WERI-Rb-1 (cell line): Measurements from ENCODE around the gene DHX15.

Experiments used
- DNase-seq: peaks from one replicate; pipeline ENCODE4 v3.0.0-alpha.2; 2020
- H3K27ac ChIP-seq: fragments of 250-450 bp; sonication (Bioruptor Pico); 2 replicates; pipeline ENCODE4 v1.5.1; 2020; ENCODE audit warnings: mild to moderate bottlenecking, moderate library complexity
- H3K27me3 ChIP-seq: fragments of 250-450 bp; sonication (Bioruptor Pico); 2 replicates; pipeline ENCODE4 v1.5.1; 2021; ENCODE audit warnings: mild to moderate bottlenecking, low read depth, moderate library complexity; ENCODE audit not compliant: insufficient read depth, severe bottlenecking
- H3K36me3 ChIP-seq: fragments of 250-450 bp; sonication (Bioruptor Pico); 2 replicates; pipeline ENCODE4 v1.5.1; 2020; ENCODE audit warnings: mild to moderate bottlenecking, moderate library complexity
- H3K4me3 ChIP-seq: 2 replicates; pipeline ENCODE4 v1.5.1; 2011; ENCODE audit warnings: low read depth, mild to moderate bottlenecking, control low read depth, low read length
- H3K9me3 ChIP-seq: fragments of 250-450 bp; sonication (Bioruptor Pico); 2 replicates; pipeline ENCODE4 v1.5.1; 2021; ENCODE audit warnings: mild to moderate bottlenecking, moderate library complexity; ENCODE audit not compliant: severe bottlenecking
- TF ChIP-seq, protein P1 (sequence below): IDR thresholded peaks from 2 replicates; pipeline ENCODE4 v1.5.1; 2011; ENCODE audit warnings: low read depth, mild to moderate bottlenecking, control low read depth, inconsistent platforms, low read length

Gene DHX15

DNA sequence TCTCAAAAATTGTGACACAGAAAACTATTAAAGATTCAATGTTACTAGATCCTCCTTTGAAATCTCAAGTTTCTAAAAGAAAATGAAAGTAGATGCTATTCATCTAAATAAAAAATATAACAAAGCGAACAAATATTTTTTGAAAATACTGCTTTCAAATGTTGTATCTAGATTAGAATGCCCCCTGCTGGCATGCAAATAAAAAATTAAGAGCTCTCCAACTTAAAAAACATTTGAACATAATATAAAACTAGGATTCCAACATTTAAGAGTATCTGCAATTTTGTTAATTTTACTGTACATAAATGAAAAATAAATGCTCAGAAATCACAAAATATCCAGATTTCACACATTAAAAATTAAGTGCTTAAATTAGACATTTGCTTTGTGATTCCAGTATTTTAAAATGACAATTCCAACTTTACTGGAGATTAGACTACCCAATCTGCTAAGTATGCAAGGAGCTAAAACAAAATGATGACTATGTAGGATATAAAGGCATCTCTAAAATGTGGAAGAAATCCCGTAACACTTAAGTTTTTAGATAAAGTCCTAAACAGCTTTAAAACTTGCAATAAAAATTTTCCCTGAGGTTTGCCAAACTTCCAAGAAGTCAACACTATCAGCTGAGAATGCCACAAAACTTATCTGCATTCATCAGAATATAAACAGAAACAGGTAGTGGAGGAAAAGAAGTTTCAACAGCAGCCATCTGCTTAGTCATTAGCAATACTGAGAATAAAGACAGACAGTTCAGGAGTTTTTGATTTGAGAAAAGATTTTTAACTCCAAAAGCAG is 32.7 kb downstream of the DHX15 start:
- Histone ChIP-seq H3K4me3 (no peak overlapping the region), H3K36me3 (peaks cover 80% of the 10 kb centered on the region), H3K9me3 (no peaks in the 10 kb centered on the region), H3K27ac (no peak overlapping the region), H3K27me3 (no peaks in the 10 kb centered on the region)
- TF ChIP-seq, protein P1, sequence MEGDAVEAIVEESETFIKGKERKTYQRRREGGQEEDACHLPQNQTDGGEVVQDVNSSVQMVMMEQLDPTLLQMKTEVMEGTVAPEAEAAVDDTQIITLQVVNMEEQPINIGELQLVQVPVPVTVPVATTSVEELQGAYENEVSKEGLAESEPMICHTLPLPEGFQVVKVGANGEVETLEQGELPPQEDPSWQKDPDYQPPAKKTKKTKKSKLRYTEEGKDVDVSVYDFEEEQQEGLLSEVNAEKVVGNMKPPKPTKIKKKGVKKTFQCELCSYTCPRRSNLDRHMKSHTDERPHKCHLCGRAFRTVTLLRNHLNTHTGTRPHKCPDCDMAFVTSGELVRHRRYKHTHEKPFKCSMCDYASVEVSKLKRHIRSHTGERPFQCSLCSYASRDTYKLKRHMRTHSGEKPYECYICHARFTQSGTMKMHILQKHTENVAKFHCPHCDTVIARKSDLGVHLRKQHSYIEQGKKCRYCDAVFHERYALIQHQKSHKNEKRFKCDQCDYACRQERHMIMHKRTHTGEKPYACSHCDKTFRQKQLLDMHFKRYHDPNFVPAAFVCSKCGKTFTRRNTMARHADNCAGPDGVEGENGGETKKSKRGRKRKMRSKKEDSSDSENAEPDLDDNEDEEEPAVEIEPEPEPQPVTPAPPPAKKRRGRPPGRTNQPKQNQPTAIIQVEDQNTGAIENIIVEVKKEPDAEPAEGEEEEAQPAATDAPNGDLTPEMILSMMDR = no peak
- no peak for DNase-seq

DNA sequence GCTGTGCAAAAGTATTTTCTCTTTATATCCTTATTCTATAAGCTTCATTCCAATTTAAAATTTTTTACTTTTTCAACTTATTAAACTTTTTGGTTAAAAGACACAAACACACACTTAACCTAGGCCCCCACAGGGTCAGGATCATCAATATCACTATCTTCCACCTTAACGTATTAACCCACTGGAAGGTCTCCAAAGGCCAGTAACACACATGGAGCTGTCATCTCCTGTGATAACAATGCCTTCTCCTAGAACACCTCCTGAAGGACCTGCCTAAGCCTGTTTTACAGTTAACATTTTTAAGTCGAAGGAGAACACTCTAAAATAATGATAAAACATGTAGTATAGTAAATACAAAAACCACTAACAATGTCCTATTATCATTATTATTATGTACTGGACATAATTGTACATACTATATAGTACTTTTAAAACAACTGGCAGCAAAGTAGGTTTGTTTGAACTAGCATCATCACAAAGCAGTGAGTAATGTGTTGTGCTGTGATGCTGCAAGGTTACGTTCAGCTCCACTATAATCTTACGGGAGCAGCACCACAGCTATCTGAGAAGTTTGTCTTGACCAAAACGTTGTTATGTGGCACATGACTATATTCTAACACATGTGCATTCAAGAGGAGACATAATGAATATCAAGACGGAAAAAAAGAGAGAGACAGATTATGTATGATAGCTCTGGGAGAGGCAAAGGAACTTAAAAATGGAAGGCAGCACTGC is 33.7 kb downstream of the DHX15 start:
- Histone ChIP-seq H3K27me3 (no peaks in the 10 kb centered on the region), H3K4me3 (no peak overlapping the region), H3K27ac (no peak overlapping the region), H3K9me3 (no peaks in the 10 kb centered on the region), H3K36me3 (peaks cover 82% of the 10 kb centered on the region)
- TF ChIP-seq, protein P1 = no peak
- no peak for DNase-seq

DNA sequence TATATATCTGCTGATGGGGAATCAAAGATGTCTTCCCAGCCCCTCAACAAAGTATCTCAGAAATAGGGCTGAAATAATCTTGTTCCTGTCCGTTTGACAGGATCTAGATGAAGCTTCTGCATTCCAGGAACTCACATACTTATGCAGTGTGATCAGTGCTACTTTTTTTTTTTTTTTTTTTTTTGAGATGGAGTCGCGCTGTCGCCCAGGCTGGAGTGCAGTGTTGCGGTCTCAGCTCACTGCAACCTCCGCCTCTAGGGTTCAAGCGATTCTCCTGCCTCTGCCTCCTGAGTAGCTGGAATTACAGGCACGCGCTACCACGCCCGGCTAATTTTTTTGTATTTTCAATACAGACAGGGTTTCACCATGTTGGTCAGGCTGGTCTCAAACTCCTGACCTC is 36.4 kb downstream of the DHX15 start:
- Histone ChIP-seq H3K9me3 (no peaks in the 10 kb centered on the region), H3K4me3 (no peak overlapping the region), H3K27me3 (no peaks in the 10 kb centered on the region), H3K27ac (no peak overlapping the region), H3K36me3 (peaks cover 82% of the 10 kb centered on the region)
- DNase-seq = no peak
- TF ChIP-seq, protein P1 = no peak

DNA sequence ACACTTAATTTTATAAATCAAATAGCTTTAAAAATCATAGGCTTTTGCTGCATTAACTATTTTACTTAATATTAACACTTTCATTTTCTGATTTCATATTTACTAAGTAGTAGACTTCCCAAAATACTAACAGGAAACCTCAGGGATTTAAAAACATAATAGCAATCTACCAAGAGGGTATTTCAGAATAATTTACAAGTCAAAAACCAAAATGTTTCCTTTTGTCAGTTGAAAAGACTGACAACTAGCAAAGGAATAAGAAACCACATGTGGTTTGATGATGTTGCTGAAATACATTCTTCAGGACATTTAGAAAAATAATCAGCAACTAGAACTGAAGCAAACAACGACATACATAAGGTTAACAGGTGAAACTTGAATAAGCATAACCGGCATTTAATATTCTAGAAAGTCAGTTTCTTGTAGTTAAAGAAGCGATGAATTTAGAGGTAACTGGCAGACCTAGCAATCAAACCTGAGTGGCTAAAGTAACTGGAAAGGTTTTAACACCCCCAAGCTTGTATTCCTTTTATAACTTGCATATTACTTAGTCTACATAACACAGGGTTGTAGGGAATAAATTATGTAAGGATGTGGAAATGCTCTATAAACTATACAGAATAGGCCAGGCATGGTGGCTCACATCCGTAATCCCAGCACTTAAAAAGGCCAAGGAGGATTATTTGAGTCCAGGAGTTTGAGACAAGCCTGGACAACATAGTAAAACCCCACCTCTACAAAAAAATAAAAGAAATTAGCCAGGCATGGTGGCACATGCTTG is 40.0 kb downstream of the DHX15 start:
- Histone ChIP-seq H3K27ac (no peak overlapping the region), H3K36me3 (peaks cover 90% of the 10 kb centered on the region), H3K27me3 (no peaks in the 10 kb centered on the region), H3K9me3 (no peaks in the 10 kb centered on the region), H3K4me3 (no peak overlapping the region)
- TF ChIP-seq, protein P1 = no peak
- no peak for DNase-seq

DNA sequence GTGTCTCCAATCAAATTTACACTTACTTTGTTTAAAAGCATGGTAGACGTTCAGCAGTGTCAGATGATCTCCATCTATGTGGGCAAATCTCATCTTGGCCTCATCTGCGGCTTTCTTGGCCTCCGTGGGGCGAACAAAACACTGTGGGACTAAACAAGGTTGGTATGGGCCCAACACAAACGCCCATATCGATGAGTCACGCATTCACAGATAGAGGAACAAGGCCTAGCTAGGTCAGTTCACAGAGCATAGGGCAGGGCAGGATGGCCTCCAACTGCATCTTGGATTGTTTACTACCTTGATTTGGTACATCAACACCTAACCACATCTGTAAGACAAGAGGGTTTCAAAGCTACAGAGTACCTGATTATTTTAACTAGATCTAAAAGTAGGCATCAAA is 47.3 kb downstream of the DHX15 start:
- H3K27me3 ChIP-seq = no peaks in the 10 kb centered on the region
- DNase-seq = no peak
- H3K36me3 ChIP-seq = peaks cover 93% of the 10 kb centered on the region
- no peak overlapping the region for H3K4me3 ChIP-seq
- no peak overlapping the region for H3K27ac ChIP-seq
- H3K9me3 ChIP-seq = no peaks in the 10 kb centered on the region
- TF ChIP-seq, protein P1 = no peak
